OCI-M2 (cell line): Measurements from ENCODE around the gene AMDHD2.
"Not testable (repeated sequence)": the region's sequence is repeated elsewhere in the genome, so short reads cannot be mapped to it uniquely, and the experiment has no call there.

Experiments
- DNase-seq: peaks from one replicate; lab custom pipeline; 2025; ENCODE audit not compliant: unreplicated experiment; lab: John Stamatoyannopoulos, UW

The AMDHD2 gene

GRCh38 chr16:2520097-2520783, at the start of gene AMDHD2:
TSS of gene AMDHD2 (plus strand) at chr16:2520371. CDS start at chr16:2520459, 88 bp downstream.
- DNase-seq, result peak; percentile 26

GRCh38 chr16:2470603-2471015, 49.6 kb upstream of the AMDHD2 start:
- no peak for DNase-seq

- DNase-seq, result no peak
Observed at GRCh38 chr16:2471016-2471652, 49.0 kb upstream of the AMDHD2 start, which contains the start of gene NTN3. TSS of gene NTN3 (plus strand) at chr16:2471297. CDS start at chr16:2471702, 405 bp downstream.

GRCh38 chr16:2471653-2472487, 48.3 kb upstream of the AMDHD2 start:
- DNase-seq, result no peak

GRCh38 chr16:2472488-2472864, 47.7 kb upstream of the AMDHD2 start:
- no peak for DNase-seq

- DNase-seq, result no peak
Observed at GRCh38 chr16:2472885-2473445, 47.2 kb upstream of the AMDHD2 start.

- DNase-seq, result no peak
Observed at GRCh38 chr16:2473446-2473926, 46.7 kb upstream of the AMDHD2 start.

GRCh38 chr16:2473999-2474876, 45.9 kb upstream of the AMDHD2 start:
- no peak for DNase-seq

GRCh38 chr16:2474877-2475412, 45.2 kb upstream of the AMDHD2 start, which contains the start of gene TBC1D24:
TSS of gene TBC1D24 (plus strand) at chr16:2475127. CDS start at chr16:2496149, 21,022 bp downstream.
- no peak for DNase-seq

- DNase-seq, result no peak
Observed at GRCh38 chr16:2475413-2476344, 44.5 kb upstream of the AMDHD2 start.

- no peak for DNase-seq
Observed at GRCh38 chr16:2476345-2476720, 43.8 kb upstream of the AMDHD2 start.

GRCh38 chr16:2476741-2477140, 43.4 kb upstream of the AMDHD2 start:
- DNase-seq, result no peak

- DNase-seq, result no peak
Observed at GRCh38 chr16:2477327-2477726, 42.8 kb upstream of the AMDHD2 start.

GRCh38 chr16:2478279-2478678, 41.9 kb upstream of the AMDHD2 start:
- DNase-seq, result no peak

- not testable (repeated sequence) for DNase-seq
Observed at GRCh38 chr16:2479996-2480395, 40.2 kb upstream of the AMDHD2 start.

- no peak for DNase-seq
Observed at GRCh38 chr16:2480948-2481347, 39.2 kb upstream of the AMDHD2 start.

GRCh38 chr16:2481676-2482075, 38.5 kb upstream of the AMDHD2 start:
- DNase-seq, result no peak

GRCh38 chr16:2482249-2482648, 37.9 kb upstream of the AMDHD2 start:
- DNase-seq, result no peak
